Femur (tissue), 1 donor: ENCODE results near the gene KLHL36.

Source experiments
- DNase-seq: peaks from one replicate; pipeline ENCODE4 v3.0.0-alpha.2; 2017

KLHL36 gene

DNA sequence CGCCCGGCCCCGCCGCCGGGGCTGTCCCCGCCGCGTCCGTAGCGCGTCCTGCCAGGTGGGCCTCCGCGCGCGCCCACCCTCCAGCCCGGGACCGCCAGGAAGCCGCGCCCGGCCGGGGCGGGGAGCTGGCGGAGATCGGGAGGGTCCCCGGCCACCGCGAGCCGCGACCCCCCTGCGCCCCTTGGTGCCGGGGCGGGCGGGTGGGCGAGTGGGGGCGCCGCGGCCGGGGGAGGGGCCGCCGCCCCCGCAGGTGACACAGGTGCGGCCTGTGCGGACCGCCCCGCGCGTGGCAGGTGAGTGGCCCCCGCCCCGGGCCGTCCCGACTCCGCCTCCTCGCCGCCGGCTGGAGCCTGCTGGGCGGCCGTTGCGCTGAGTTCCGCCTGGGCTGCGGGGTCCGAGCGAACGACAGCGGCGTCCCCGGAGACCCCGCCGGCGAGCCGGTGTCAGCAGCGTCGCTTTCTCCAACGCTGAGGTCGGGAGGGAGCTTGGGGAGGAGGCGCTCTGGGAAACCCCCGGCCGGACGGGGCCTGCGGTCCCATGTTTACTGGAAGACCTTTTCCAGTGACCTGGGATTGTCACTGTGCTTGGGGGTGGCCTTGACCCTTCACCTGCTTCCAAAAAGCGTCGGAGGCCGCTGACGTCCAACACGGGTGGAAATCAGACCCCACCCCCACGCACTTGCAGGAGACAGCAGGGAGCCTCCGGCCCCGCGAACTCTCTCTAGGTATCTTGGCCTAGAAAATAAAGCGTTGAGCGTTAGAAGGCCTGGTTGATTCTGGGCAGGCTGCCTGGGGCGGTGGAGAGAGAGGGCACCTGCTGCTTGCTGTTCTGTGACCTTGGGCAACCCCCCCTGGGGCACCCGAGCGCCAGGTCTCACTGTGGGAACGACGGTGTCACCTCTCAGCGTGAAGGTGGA lies 542 bp downstream of the KLHL36 start:
- DNase-seq, result peak; percentile 41

- DNase-seq, result no peak
Measured at GRCh38 chr16:84649511-84649861, 1.2 kb downstream of the KLHL36 start.

GRCh38 chr16:84650062-84650991 lies 2.0 kb downstream of the KLHL36 start:
- no peak for DNase-seq

DNA sequence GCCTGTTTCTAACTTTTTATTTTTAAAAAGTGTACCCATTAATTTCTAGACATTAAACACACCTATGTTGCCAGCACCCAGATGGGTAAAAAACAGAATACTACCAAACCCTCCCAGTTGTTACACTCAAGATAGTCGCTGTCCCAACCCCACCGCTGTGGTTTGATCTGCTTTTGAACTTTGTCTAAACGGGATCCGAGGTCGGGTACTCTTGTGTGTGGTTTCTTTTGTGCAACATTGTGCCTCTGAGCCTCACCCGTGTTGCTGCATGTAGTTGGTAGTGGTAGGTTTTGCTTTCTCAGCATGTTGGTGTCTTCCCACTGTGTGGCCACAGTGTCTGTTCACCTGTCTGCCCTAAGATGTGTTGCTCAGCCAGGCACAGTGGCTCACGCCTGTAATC lies 4.3 kb downstream of the KLHL36 start:
- no peak for DNase-seq

GRCh38 chr16:84654238-84654637 lies 5.9 kb downstream of the KLHL36 start:
- DNase-seq, result no peak

GRCh38 chr16:84654998-84655397 lies 6.7 kb downstream of the KLHL36 start:
- DNase-seq, result no peak

DNA sequence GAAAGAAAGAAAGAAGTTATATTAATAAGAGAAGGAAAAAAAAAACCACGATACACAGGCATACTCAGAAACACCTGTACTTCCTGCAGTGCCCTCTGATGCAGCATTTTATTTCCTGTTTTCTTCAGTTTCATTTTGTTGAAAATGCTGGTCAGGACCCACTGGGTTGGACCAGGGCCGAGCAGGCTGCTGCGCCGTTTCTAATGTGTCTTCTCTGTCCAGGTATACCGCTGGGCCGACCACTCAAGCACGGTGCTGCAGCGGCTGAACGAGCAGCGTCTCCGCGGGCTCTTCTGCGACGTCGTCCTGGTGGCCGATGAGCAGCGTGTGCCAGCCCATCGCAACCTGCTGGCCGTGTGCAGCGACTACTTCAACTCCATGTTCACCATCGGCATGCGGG lies 8.3 kb downstream of the KLHL36 start:
- DNase-seq, result no peak

- DNase-seq, result no peak
Measured at GRCh38 chr16:84657229-84657837, 9.0 kb downstream of the KLHL36 start.

DNA sequence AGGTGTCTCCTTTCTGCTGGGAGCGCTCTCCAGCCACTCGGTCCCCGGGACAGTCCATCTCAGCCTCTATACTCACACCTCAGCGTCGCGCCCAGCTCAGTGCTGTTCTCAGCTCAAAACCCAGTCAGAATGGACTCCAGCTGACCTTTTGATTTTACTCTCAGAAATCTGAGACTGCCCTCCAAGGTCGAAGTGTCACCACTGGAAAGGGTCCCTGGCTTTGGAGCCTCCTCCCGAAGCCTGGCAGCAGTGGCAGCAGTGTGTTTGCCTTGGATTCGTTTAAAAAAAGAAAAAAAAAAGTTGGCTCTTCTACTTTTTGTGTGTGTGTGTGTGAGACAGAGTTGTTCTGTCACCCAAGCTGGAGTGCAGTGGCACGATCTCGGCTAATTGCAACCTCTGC lies 10.4 kb downstream of the KLHL36 start:
- no peak for DNase-seq

GRCh38 chr16:84659656-84660300 lies 11.5 kb downstream of the KLHL36 start:
- no peak for DNase-seq

GRCh38 chr16:84660973-84661372 lies 12.7 kb downstream of the KLHL36 start:
- DNase-seq, result no peak

- no peak for DNase-seq
Measured at GRCh38 chr16:84661418-84662060, 13.2 kb downstream of the KLHL36 start.

GRCh38 chr16:84662471-84662870 lies 14.2 kb downstream of the KLHL36 start:
- no peak for DNase-seq

GRCh38 chr16:84663433-84664101 lies 15.3 kb downstream of the KLHL36 start:
- DNase-seq, result no peak

GRCh38 chr16:84665359-84665758 lies 17.0 kb downstream of the KLHL36 start:
- DNase-seq, result no peak

- no peak for DNase-seq
Measured at GRCh38 chr16:84665843-84666242, 17.5 kb downstream of the KLHL36 start.

- DNase-seq, result no peak
Measured at GRCh38 chr16:84667600-84668309, 19.4 kb downstream of the KLHL36 start.

DNA sequence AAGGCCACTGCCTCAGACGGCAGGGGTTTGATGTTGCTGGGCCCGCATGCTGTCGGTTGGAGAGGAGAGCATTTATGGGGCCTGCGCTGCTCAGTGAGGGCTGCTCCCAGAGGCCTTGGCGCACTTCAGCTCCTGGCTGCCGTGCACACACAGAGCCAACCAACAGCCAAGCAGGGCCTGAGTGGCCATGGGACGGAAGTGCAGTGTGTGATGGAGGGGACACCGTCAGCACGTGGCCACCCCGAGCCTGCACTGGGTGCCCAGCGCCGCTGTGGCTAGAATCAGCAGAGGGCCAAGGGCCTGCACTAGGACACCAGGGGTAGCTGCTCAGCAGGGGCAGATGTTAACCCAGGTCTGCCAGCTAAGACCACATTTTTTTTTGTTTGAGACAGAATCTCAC lies 21.8 kb downstream of the KLHL36 start:
- DNase-seq, result no peak

- peak; percentile 72 for DNase-seq
Measured at GRCh38 chr16:84672276-84673202, 24.2 kb downstream of the KLHL36 start.

GRCh38 chr16:84673203-84673535 lies 24.9 kb downstream of the KLHL36 start:
- no peak for DNase-seq
